G401 (cell line): ENCODE measurements around the gene GEMIN7. TPM values are rescaled to one million over a fixed set of nuclear protein-coding genes. Genes with fewer than 3 reads are reported as not detected.
"Not testable (repeated sequence)": the region's sequence is repeated elsewhere in the genome, so short reads cannot be mapped to it uniquely, and the experiment has no call there.

Experiments used
- DNase-seq: peaks from one replicate; pipeline ENCODE4 v3.0.0-alpha.2; 2015; ENCODE audit warnings: low spot score
- in situ Hi-C: cut with HindIII; loops from 2 replicates; pipeline ENCODE4 v1.10.0; 2016; ENCODE audit warnings: low sequenced_read_pairs, mixed read lengths
- total RNA-seq: library from RNA; depleted of rRNA; stranded (reverse); fragments of >200 nt; shearing (Covaris generic); gene quantifications from 2 replicates; pipeline ENCODE4 v1.2.3, GENCODE V29; 2014

Gene GEMIN7
- total RNA-seq, 1 experiment from 2014 or later: 93.1 TPM

DNA sequence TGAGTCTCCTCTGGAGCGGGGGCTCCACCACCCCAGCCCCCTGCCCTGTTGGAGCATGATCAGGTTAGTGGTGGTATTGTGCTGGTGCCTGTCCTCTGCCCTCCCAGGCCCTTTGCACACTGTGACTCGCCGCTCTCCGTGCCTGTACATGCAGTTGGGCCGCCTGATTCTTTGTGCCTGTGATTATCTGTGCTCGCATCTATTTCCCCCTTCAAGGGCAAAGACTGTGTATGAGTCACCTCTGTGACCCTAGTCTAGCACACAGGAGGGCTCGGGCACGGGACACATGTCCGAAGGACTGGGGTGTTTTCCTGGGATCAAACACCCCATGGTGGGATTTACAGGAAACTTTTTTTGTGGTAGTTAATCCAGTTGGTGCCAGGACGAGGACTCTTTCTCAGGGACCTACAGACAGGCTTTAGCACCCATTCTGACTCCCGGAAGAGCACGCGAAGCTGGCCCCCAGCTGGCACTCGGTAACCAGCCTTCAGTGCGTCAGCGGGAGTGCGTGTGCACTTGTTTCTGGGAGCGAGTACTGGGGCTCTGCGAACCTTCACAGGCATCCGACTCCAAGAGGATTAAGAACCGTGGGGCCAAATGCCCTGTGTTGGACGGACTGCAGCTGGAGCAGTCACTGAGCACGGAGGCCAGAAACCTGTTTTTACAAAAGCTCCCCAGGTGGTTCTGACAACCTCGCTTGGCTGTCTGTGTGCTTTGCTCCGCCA, 20.6 kb downstream of the GEMIN7 start:
- DNase-seq: peak; percentile 82
- in situ Hi-C loops: no loop called here

GRCh38 chr19:45100201-45100600, 21.1 kb downstream of the GEMIN7 start:
- no peak for DNase-seq
- in situ Hi-C loops: no loop called here

DNA sequence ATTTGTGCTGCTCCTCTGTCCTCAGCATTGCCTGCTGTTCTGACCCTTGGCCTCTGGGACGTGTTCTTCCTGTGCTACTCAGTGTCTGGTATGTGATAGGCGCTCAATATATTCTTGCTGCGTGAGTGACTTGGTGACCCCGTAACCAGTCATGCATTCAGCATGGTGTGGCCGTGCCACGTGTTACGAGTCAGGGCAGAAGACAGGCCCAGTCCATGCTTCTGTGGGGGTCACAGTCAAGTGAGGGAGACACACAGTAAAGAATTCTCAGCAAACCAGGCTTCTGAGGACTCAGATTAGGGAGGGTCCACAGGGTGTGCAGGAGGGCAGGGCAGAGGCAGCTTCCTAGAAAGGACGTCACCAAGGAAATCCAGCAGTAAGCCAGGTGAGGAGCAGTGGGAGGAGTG, 21.8 kb downstream of the GEMIN7 start:
- no peak for DNase-seq
- in situ Hi-C loops: no loop called here

- no peak for DNase-seq
- in situ Hi-C loops: no loop called here
Measured at GRCh38 chr19:45101806-45102205, 22.7 kb downstream of the GEMIN7 start.

DNA sequence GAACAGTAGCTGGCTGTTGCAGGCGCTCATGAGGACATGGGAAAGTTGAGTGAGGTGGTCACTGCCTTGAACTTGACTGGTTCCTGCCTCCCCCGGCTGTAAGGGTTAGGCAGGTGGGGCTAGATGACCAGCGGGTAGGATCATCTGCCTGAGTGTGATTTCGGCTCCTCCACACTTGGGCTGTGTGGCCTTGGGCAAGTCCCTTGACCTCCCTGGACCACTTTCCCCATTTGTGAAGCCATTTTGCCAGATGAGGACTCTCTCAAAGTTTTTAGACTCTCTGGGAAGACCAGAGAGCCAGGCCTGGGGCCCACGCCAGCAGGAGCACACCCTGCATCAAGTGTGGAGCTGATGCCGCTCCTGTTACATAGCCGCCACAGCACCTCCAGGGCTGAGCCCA, 23.4 kb downstream of the GEMIN7 start:
- in situ Hi-C loops: no loop called here
- no peak for DNase-seq

- in situ Hi-C loops: no loop called here
- DNase-seq: peak; percentile 58
Measured at GRCh38 chr19:45103156-45103507, 24.1 kb downstream of the GEMIN7 start.

DNA sequence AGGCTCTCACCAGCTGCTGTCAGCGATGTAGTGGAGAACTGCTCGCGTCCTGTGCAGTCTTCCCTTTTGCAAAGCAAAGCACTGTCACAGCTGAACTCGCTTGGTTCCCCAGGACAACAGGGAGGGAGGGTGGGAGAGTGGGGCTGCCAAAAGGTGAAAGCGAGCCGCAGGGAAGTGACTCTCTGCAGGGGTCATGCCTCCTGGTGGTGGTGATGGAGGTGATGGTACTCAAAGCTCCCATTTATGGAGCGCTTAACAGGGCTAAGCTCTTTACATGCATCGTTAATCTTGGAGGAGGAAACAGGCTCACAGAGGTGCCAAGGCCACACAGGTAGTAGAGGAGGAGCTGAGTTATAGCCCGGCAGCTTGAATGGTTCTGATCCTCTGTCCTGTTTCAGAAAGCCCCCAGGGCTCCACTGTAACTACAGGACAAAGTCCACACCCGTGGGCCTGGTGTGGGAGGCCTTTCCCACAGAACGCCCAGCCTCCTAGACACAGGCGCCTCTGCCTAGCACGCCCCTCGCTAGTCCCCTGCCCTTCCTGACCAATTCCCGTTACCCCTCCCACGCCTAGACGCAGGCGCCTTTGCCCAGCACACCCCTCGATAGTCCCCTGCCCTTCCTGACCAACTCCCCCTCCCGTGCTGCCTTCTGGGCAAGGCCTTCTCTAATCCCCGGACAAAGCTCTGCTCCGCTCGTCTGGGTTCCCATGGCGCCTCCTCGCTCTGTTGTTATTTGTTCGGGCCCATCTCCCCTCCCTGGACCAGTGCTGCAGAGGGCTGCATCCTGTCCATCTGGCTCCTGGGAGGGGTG, 24.7 kb downstream of the GEMIN7 start:
- in situ Hi-C loops: no loop called here
- DNase-seq: peak; percentile 55

DNA sequence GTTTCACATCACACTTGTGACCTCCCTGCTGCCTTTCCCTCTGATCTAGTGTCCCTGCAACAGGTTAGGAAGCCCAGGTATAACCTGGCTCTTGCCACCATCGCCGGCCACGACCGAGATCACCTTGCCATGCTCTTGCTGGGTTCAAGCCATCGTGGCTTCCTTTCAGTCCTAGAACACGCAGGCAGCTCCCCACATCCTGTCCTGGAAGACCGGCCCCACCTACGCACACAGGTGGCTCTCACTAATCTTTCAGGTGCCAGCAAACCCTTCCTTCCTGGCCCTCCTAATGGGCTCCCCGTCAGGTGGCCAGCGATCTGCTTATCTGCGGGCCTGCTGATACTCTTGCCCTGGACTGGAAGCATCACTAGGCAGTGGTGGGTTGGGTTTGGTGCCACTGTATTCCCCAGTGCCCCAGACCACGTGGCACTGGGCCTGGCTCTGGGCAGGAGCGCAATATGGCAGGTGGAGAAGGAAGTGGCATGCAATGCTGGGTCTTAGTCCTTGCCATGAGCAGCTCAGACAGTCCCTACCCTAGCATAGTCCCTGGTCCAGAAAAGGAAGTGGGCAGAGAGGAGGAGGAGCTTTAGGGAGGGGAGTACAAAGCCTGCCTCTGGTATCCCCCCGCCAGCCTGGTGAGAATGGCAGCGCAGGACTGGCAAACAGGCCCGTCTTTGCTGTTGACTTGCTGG, 25.7 kb downstream of the GEMIN7 start:
- in situ Hi-C loops: no loop called here
- DNase-seq: peak; percentile 57

DNA sequence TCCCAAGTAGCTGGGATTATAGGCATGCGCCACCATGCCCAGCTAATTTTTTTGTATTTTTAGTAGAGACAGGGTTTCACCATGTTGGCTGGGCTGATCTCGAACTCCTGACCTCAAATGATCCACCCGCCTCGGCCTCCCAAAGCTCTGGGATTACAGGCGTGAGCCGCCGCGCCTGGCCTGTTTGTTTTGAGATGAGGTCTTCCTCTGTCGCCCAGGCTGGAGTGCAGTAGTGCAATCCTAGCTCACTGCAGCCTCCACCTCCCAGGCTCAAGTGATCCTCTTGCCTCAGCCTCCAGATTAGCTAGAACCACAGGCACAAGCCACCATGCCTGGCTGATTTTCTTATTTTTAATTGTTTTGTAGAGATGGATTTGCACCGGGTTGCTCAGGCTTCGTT, 27.3 kb downstream of the GEMIN7 start:
- not testable (repeated sequence) for DNase-seq

DNA sequence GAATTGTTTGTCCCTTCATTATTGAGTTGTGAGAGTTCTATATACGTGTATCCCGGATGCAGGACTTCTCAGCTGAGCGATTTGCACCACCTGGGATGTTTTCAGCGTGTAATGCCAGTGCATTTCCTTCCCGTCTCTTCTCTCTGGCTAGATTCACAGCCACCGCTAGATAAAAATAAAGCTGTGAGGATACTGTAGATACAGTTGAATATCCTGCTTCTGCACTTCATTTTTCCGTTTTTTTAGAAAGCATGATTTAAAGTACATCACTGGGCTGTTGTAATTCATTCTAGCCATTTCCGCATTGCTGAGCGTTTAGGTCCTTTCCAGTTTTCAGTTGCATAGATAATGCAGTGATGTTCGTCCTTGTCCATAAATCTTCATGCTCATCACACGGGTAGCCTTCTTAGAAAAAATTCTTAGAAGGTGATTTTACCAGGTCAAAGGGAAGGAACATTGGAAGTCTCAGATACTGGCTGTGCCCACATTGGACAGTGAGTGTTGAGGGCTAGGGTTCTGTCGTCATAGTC, 28.6 kb downstream of the GEMIN7 start:
- no peak for DNase-seq
- in situ Hi-C loops: no loop called here

More for the DNA sequence above, 27.3 kb downstream of the GEMIN7 start:
- in situ Hi-C loops: not testable (repeated sequence)

DNA sequence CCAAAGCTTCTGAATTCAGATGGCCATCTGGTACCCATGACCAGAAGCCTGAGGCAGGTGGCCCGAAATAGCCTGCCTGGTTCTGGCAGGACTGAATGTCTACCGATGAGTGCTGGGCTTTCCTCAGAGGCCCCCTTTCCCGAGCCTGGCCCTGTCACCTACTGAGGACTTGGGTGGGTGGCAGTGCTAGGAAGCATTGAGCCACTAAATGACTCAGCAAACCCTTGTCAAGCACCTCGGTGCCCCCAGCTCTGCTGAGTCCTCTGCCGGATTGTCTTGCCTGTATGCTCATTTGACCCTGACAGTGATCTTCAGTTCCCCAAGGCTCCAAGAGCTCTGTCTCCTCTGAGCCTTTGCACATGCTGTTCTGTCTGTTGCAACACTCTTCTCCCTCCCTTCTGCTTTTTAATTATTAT, 31.8 kb downstream of the GEMIN7 start:
- DNase-seq: peak; percentile 88
- in situ Hi-C loops: no loop called here

DNA sequence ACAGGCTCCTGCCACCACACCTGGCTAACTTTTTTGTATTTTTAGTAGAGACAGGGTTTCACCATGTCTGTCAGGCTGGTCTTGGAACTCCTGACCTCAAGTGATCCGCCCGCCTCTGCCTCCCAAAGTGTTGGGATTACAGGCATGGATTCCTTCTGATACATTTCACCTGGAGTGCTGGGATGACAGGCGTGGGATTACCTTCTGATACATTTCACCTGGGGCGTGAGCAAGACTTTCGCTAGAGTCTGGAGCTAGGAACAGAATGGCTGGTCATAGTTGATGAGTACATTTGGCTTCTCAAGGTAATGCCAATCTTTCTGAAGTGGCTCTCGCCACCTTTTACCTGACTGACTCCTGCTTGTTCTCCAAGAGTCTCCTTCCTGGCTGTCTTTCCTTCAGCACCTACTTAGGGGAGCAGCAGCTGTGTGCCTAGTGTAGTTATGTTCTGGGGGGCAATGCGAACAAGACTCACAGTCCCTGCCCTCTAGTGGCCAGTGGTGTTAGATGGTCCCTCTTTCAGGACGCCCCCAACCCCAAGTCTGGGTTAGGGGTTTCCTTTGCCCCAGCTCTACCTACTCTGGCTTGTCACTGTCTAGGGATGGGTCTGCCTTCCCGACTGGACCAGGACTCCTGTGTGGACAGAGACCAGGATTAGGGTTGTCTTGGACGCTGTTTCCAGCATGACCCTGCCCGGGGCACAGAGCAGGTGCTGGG, 33.2 kb downstream of the GEMIN7 start:
- no peak for DNase-seq
- in situ Hi-C loops: no loop called here

- in situ Hi-C loops: no loop called here
- DNase-seq: no peak
Measured at GRCh38 chr19:45113628-45114027, 34.6 kb downstream of the GEMIN7 start.

GRCh38 chr19:45114116-45114515, 35.1 kb downstream of the GEMIN7 start:
- in situ Hi-C loops: no loop called here

DNA sequence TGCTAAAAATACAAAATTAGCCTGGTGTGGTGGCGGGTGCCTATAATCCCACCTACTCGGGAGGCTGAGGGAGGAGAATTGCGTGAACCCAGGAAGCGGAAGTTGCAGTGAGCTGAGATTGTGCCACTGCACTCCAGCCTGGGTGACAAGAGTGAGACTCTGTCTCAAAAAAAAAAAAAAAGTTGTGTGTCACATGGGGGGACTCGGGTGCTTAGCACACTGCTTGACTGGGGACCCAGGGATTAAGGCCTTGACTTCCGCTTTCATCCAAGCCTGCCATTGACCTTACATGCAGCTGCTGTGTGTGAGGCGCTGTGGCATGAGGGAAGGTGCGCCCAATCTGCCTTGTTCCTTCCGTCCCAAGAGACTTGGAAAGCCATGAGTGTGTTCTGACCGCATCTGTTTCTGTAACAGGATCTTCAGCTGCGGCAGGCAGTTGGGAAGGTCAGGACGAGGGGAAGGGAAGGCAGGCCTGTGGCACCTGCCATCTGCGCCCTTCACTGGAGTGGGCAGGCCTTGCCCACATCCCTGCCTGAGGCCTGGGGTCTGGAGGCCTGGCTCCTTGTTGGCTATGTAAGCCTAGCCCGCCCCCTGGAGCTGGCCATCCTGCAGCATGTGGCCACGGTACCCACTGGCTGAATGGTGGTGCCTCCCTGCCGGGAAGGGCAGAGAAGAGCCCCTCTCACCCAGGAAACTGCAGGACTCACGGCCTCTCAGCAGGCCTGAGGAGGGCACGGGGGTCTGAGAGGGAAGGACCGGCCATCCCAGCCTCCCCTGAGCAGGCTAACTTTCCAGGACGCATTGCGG, 37.0 kb downstream of the GEMIN7 start:
- no peak for DNase-seq
- in situ Hi-C loops: no loop called here

More at GRCh38 chr19:45114116-45114515, 35.1 kb downstream of the GEMIN7 start:
- DNase-seq: no peak

- in situ Hi-C loops: no loop called here
- peak; percentile 47 for DNase-seq
Measured at GRCh38 chr19:45117167-45117594, 38.1 kb downstream of the GEMIN7 start.

DNA sequence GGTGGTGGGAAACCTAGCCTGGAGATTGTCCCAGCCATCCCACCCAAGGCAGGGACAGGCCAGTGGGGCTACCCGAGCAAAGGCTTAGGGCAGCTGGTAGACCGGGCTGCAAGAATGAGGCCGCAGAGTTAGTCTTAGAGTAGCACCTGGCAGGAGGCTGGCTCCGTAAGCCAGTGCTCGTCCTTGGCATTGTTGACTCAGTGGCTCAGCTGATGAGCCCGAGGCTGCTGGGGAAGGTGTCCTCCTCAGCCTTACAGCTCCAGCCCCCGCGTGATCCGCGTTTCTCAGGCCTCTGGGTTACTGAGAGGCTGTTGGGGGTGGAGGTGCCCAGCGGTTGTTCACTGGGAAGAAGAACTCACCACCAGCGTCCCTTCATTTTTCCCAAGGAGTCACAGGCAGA, 38.6 kb downstream of the GEMIN7 start:
- in situ Hi-C loops: no loop called here
- peak; percentile 61 for DNase-seq

GRCh38 chr19:45118106-45118505, 39.0 kb downstream of the GEMIN7 start:
- no peak for DNase-seq
- in situ Hi-C loops: no loop called here
